Astrocyte of the spinal cord (primary cell): ENCODE data around the gene FES.
"Not testable (repeated sequence)": the region's sequence is repeated elsewhere in the genome, so short reads cannot be mapped to it uniquely, and the experiment has no call there.

Experiments
- DNase-seq: peaks from one replicate; pipeline ENCODE4 v3.0.0; 2011; ENCODE audit warnings: low read depth, low spot score
- H3K4me3 ChIP-seq: 2 replicates; pipeline ENCODE4 v1.5.1; 2011; ENCODE audit warnings: low read depth, mild to moderate bottlenecking, low read length, moderate library complexity
- in situ Hi-C: cut with HindIII; loops from 2 replicates; pipeline ENCODE4 v1.10.0; 2017; ENCODE audit warnings: low sequenced_read_pairs
- TF ChIP-seq, protein P1 (sequence below): IDR thresholded peaks from 2 replicates; pipeline ENCODE4 v1.5.1; 2012; ENCODE audit warnings: low read depth, mild to moderate bottlenecking, low read length, inconsistent platforms

The FES gene

DNA sequence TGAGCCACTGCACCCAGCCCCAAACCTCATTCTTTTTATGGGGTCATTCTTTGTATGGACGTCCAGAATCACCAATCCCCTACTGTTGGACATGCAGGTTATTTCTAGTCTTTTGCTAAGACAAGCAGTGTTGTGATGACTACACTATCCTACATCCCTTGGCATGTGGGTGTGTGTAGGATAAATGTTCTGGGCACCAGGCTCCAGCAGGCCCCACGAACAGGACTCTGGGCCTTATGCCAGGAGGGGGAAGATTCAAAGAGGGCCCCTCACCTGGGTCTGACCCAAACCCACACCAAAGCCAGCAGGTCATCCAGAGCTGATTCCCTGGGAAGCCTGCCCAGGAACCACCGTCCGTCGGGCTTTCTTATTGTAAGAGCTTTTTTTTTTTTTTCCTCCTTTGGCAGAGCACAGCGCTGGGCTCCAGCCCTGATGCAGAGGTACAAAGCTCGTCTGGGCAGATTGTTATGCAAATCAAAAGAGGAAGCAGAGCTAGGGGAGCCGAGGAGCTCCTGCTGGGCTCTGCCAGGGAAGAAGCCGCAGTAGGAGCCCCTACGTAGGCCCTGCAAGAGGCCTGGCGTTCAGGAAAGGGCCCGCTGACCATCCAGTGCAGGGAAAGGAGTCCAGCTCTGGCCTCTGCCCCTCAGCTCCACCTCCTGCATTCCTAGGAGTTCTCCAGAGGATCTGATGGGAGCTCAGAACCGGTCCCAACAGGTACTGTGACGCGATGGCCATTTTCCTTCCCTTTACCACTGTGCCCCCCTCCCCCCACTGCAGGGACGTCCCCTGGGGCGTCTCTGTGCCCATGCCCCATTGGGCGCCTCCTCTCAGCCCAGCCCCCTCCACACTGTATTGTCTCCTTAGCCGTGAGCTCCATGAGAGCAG, 44.9 kb upstream of the FES start:
- in situ Hi-C loops = no loop called here
- TF ChIP-seq, protein P1, sequence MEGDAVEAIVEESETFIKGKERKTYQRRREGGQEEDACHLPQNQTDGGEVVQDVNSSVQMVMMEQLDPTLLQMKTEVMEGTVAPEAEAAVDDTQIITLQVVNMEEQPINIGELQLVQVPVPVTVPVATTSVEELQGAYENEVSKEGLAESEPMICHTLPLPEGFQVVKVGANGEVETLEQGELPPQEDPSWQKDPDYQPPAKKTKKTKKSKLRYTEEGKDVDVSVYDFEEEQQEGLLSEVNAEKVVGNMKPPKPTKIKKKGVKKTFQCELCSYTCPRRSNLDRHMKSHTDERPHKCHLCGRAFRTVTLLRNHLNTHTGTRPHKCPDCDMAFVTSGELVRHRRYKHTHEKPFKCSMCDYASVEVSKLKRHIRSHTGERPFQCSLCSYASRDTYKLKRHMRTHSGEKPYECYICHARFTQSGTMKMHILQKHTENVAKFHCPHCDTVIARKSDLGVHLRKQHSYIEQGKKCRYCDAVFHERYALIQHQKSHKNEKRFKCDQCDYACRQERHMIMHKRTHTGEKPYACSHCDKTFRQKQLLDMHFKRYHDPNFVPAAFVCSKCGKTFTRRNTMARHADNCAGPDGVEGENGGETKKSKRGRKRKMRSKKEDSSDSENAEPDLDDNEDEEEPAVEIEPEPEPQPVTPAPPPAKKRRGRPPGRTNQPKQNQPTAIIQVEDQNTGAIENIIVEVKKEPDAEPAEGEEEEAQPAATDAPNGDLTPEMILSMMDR = no peak
- H3K4me3 ChIP-seq = no peak overlapping the region
- peak; percentile 77 for DNase-seq

DNA sequence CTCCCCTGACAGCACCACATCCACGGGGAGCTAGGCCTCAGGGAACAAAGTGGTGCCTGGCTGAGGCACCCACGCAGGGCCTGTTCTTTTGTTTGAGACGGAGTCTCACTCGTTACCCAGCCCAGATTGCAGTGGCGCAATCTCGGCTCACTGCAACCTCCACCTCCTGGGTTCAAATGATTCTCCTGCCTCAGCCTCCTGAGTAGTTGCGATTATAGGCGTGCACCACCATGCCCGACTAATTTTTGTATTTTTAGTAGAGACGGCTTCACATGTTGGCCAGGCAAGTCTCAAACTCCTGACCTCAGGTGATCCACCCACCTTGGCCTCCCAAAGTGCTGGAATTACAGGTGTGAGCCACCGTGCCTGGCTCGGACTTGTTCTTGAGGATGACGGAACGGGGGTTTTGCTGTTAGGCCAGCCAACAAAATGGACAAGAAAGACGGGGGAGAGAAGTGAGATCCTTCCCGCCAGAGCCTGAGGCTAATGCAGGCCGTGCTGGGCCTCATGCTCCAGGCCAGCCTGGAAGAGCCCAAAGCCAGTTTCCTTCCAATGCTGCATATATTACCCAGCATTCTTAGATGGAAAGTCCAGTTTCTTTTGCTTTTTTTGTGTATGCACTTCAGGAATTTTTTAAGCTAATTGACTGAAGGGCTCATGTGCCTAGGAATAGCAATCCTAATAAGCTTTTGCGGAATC, 44.0 kb upstream of the FES start:
- in situ Hi-C loops = no loop called here
- DNase-seq = no peak
- no peak overlapping the region for H3K4me3 ChIP-seq
- TF ChIP-seq, protein P1 = no peak

DNA sequence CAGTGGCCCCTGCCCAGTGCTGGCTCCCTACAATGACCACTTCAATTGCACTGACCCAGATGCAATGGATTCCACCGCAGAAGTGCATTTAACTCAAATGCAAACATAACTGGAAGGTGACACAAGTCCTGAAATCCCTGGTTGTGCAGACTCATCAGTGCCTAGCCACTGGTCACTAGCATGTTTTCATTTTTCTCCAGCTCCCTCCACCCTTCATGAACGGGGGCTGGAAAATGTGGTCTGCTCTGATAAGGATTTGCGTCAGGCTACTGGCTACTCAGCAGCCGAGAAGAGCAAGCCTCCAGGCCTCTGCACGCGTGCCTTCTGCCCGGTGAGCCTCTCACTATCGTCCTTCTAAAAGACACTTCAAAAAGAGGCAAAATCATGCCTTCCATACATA, 43.4 kb upstream of the FES start:
- in situ Hi-C loops = no loop called here
- no peak for DNase-seq
- TF ChIP-seq, protein P1 = no peak
- H3K4me3 ChIP-seq = no peak overlapping the region

DNA sequence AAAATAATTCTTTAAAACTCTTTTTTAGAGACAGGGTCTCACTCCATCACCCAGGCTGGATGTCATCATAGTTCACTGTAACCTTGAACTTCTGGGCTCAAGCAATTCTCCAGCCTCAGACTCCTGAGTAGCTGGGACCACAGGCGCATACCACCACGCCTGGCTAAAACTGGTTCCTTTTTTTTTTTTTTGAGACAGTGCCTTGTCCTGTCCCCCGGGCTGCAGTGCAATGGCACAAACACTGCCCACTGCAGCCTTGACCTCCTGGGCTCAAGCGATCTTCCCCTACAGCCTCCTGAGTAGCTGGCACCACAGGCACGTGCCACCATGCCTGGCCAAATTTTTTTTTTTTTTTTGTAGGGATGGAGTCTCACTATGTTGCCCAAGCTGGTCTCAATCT, 39.6 kb upstream of the FES start:
- in situ Hi-C loops = no loop called here
- TF ChIP-seq, protein P1 = no peak
- no peak for DNase-seq
- no peak overlapping the region for H3K4me3 ChIP-seq

DNA sequence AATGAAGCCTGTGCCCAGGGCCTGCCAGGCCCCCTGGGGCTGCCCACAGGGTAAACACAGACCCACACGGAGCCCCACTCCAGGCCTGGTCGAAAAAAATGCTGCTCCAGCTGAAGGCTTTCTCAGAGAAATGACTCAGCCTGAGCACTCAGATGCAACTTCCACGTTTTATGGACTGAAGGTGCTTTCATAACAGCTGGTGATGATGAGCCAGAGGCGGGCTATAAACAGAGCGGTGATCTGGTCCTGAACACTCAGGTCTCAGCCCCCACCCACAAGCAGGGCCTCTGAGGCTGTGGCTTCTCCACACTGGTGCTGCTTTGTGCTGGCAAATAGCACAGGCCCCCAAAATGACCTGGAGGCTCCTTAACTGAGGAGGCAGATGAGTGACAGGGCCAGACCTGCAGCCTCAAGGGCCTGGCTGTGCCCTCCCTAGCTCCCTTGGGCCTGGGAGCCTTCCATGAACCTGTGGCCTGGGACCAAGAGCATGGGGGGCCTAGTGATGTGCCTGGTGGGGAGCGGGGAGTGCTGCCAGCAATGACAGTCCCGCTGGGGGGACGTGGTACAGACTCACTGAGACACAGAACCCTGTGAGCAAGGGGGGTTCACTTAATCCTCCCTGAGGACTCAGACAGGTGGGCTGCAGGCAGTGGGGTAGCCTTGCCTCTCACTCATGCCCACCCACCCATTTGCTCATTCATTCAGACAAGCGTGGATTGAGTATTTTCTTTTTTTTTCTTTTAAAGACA, 38.9 kb upstream of the FES start:
- peak; percentile 86 for DNase-seq
- in situ Hi-C loops = no loop called here
- TF ChIP-seq, protein P1 = no peak
- H3K4me3 ChIP-seq = no peak overlapping the region

DNA sequence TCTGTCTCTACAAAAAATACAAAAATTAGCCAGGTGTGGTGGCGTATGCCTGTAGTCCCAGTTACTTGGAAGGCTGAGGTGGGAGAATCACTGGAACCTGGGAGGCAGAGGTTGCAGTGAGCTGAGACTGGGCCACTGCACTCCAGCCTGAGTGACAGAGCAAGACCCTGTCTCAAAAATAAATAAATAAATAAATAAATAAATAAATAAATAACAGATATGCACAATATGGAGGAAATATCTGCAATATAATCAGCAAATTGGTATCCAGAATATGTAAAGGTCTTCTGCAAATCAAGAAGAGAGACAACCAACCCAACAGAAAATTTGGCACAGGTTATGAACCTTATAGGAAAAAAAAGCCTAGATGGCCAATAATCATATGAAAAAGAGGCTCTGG, 34.9 kb upstream of the FES start:
- H3K4me3 ChIP-seq, DNase-seq, in situ Hi-C loops: not testable (repeated sequence)

DNA sequence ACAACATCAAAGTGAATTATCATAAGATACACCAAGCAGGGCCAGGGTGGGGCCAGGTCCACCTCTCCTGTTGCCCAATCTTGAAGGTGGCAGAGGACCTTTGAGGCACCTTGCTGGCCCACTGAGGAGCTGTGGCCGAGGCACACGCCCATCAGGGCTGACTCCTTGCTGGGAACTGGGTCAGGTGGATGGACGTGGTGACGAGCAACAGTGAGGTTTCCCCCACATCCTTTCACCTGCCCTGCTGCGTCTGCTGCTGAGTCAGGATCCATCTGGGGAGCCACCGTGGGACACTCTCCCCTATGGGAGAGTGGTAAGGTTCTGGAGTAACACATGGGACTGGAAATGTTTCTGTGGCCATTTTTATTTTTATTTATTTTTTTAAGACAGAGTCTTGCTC, 33.2 kb upstream of the FES start:
- TF ChIP-seq, protein P1 = no peak
- no peak overlapping the region for H3K4me3 ChIP-seq
- no peak for DNase-seq
- in situ Hi-C loops = no loop called here
